Umbilical cord (tissue), 2 donors: ENCODE measurements around the gene SLC44A4. TPM values are rescaled to one million over a fixed set of nuclear protein-coding genes. Genes with fewer than 3 reads are reported as not detected.
A peak's percentile ranks its signal among the peaks of the same experiment; 100 is the strongest.
"Not testable (repeated sequence)": the region's sequence is repeated elsewhere in the genome, so short reads cannot be mapped to it uniquely, and the experiment has no call there.

Experiments
- DNase-seq: peaks from one replicate; pipeline ENCODE4 v3.0.0-alpha.2; 2015; ENCODE audit warnings: low spot score
- total RNA-seq: library from RNA; depleted of rRNA; stranded (reverse); fragments of >200 nt; gene quantifications from one replicate; pipeline ENCODE4 v1.2.3, GENCODE V29; 2014; ENCODE audit warnings: low replicate concordance; ENCODE audit not compliant: insufficient read depth

The SLC44A4 gene
- total RNA-seq, 1 donor from 2014 or later, result 0.96 TPM

DNA sequence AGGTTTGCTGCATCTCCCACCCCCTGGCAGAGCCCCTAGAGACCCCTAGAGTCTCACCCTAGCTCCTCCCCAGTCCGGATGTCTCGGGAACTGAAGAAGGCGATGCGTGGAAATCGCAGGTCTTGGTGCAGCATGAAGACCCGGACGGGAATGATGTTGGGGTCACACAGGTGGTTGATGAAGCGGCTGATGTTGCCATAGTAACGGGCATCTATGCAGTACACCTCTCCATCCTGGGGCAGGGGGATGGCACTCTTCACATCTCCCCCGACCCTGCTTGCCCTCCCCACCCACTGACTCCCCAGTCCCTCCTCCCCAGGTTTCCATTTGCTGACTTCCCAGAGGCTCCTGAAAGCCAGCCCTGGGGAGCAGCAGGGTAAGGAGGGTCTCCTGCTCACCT, 1.8 kb upstream of the SLC44A4 start:
- DNase-seq, result no peak

DNA sequence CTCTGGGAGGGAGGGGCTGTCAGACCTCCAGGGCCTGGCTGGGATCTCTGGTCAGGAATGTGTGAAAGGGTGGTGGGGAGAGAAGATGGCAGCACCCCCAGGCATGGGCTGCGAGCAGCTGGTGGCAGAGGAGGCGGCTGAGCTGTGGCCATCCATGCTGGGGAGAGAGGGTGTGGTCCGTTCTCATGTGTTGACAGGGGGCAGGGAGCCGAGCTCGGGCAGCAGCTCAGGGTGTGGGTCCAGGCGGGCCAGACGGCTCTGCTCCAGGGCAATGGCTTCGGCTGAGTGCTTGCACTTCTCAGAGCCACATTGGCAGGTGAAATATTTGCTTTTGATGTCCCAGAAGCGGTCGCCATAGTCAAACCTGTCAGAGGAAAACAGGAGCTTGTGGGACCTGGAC, 1.1 kb upstream of the SLC44A4 start:
- no peak for DNase-seq

DNA sequence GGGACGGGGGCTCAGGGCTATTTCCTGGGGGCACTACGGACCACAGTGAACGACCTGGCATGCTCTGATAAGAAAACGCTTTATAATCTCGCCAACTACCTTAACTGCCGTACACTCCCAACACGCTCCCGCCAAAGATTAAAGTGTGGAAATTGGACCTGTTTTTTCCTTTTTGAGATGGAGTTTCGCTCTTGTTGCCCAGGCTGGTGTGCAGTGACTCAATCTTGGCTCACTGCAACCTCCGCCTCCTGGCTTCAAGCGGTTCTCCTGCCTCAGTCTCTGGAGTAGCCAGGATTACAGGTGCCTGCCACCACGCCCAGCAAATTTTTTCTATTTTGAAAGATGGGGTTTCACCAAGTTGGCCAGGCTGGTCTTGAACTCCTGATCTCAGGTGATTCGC, 346 bp upstream of the SLC44A4 start:
- no peak for DNase-seq

DNA sequence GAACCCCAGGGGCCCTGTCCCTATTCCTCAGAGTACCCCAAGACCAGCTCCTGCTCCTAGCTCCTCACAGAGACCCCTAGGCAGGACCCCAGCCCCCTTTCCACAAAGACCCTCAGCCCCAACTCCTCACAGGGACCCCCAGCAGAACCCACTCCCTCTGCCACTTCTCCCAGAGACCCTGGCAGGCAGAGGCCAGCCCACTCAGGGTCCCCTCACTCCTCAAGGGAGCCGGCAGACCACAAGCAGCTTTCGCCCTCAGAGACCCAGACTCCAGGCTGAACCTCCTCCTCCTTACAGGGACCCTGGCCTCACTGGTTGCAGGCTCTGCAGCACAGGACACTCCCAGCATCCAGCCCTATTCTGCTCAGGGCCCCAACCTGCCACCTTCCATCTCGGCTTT, 575 bp downstream of the SLC44A4 start:
- no peak for DNase-seq

DNA sequence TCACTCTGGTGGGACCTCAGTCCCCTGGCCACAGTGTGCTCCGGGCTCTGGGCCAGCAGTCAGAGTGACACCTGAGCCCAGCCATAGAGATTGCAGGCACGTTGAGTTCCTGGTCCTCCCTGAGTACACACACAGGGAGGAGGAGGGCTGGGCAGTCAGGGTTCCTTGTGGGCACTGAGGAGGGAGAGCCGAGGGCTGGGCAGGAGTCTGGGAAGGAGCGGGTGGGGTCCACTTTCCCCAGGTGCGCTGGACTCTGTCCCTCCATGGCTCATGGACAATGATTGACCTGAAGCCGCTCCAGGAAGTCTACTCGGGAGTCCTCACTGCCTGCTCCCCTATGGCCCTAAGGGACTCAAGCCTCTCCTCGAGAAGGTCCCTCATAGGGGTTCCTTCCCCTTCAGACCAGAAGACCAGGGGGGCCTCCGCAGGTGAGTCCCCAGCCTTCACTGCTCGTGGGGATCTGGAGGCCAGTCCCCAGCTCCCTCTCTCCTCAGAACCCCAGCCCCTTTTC, 1.1 kb downstream of the SLC44A4 start:
- DNase-seq, result no peak

DNA sequence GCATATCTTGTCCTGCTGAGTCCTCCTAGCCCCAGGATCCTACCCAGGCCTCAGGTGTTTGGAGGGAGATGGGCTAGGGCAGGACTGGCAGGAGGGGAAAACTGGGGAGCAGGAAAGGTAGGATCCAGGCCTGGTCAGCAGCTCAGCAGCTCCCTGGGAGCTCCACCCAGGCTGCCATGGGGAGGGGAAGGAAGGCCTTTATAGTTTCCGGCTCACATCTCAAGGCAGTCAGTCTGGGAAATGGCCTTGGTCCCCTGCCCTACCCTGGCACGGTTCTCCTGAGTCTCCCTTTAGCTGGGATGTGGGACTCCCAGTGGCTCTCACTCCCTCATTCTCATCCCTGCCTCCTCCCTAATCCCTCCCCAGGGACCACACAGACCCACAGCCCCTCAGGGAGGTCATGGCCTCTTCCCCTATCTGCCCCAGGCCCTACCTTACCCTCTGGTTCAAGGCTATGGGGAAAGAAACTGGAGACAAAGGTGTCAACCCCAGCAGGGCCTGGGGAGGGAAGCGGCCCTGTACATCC, 1.6 kb downstream of the SLC44A4 start:
- DNase-seq, result no peak

DNA sequence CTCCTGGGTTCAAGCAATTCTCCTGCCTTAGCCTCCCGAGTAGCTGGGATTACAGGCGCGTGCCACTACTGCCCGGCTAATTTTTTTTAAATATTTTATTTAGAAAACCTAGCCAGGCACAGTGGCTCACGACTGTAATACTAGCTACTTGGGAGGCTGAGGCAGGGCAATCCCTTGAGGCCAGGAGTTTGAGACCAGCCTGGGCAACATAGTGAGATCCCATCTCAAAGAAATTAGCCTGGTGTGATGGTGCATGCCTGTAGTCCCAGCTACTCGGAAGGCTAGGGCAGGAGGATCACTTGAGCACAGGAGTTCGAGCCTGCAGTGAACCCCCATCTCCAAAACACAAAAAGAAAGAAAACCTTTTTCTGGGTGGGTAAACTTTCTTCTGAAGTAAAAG, 2.4 kb downstream of the SLC44A4 start:
- no peak for DNase-seq

DNA sequence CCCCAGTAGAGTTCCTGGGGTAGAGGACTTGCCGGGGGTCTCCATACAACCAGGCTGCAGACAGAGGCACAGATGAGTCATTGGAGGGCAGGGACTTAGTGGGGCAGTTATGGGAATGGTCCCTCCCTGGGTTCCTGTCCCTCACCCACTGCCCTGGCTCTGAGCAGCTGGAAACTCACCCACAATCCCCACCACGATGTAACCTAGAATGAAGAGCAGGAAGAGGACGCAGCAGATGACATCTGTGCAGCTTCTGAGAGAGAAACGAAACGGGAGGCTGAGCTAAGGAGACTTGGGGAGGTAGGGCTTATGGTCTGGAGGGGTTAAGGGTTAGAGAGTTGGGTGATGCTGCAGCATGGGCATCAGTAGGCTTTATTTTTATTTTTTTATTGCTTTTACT, 2.9 kb downstream of the SLC44A4 start:
- DNase-seq, result no peak

DNA sequence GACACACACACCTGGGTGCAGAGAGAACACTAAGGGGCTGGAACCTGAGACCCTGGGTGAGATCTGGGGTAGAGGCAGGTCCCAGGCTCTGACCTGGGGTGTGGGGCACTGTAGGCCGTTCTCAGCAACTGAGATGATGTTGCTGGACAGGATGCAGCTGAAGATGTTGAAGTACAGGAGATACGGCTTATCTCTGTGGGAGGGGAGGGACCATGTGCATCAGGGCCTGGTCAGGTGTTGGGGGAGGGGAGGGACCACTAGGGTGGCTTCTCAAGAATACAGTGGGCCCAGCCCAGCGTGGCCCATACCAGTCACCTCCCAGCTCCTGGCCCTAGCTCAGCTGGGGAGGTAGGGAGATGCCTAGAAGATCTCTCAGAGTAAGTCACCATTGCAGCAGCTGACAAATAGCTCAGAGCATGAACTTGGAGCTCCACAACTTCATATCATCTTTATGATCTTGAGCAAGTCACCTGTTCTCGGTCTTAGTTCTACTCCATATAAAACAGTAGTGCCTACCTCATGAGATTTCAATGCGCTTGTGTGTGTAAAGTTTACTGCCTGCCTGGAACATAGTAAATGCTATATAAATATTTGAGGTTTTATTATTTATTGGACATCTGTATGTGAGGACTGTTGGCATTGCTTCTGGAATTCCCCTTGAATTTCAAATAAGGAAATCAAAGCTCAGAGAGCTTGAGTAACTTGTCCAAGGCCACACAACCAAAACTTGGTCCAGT, 3.8 kb downstream of the SLC44A4 start:
- DNase-seq, result no peak

DNA sequence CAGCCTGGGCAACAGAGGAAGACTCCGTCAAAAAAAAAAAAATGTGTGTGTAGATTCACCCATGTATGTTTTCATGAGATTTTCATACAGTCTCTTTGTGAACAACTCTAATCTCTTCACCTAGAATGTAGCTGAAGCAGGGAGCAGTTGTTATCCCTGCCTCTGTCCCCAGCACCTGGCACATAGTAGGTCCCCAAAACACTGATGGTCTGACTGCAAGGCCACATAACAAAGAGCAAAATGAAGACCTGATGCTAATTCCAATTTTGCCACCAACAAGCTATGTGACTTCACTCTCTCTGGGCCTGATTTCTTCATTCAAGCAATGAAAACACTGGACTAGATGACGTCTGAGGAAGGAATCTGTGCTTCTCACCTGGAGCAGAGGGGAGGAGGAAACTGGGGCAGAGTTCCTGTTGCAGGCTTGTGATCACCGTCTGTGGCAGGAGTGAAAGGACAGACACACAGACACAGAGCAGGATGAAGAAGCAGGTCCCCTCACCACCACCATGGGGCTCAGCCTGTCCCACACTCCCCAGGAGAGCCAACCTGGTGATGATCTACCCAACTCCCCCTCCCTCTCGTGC, 4.6 kb downstream of the SLC44A4 start:
- no peak for DNase-seq

DNA sequence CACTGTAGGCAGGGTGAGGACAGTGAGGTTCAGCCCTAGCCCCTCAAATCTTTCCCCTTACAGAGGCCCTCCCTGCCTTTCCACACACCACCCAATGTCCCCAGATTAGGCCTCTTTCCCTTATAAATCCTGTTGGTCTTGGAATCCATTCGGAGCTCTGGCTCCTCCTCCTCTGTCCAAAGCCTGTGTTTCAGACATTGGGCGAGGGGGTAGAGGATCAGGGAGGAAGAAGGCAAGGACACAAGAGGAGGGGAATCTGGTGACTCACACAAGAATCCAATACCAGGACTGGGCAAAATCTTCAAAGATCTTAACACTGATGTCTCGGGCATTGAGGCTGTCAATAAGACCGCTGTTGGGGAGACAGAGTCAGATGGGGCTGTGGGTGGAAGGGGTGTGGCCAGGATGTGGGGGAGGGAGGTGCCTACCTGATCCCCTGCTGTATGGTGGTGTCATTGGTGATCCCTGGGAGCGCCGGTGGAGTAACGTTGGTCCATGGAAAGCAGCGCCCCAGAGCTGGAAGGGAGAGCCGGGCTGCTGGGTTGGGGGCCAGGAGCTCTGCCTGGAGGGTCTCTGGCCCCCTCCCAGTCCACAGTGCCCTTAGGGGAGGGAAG, 7.6 kb downstream of the SLC44A4 start:
- DNase-seq, result peak; percentile 78

DNA sequence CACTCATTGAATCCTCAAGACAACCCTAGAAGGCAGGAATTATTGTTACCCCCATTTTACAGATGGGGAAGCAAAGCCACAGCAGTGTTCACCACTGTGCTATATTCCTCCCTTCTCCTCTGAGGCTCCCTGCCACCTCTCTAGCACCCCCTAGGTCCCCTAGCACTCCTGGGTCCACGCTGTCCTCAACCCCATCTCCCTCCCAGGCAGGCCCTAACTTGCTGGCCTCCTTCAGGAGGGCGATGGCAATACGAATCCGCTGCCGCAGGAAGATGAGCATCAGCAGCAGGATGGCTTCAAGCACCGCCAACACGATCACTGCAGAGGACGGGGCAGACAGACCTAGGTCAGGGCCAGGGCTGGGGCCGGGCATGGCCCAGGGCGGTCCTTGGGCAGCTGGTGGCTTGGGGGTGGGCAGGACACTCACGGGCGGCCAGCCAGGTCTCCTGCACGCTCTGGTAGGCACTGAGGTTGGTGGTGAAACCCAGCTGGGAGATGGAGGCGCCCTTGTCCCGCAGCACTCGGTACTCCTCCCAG, 8.3 kb downstream of the SLC44A4 start:
- DNase-seq, result no peak

DNA sequence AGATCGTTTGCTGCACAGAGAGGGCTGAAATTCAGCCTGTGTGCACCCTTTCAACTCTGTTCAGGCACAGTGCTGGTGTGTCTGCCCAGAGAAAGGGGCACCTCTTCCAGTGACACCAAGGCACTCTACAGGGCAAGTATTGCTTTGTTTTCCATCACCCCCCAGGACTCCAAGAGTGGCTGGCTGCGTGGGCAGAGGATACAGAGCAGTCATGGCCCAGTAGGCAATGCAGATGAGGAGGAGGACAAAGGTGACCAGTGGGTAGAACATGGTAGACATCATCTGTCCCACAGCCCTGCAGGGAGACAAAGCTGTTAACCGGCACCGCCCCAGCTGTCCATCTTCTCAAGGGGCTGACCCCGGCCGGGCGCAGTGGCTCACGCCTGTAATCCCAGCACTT, 9.5 kb downstream of the SLC44A4 start:
- DNase-seq, result no peak

DNA sequence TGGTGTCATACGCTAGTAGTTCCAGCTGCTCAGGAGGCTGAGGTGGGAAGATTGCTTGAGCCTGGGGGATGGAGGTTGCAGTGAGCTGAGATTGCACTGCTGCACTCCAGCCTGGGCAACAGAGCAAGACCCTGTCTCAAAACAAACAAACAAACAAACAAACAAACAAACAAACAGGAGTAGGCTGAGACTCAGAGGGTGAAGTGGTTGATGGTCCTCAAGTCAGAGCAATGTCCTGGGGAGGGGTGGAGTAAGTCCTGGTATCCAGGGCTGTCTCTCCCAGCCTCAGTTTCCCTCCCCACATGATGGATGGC, 10.2 kb downstream of the SLC44A4 start:
- DNase-seq, result not testable (repeated sequence)

DNA sequence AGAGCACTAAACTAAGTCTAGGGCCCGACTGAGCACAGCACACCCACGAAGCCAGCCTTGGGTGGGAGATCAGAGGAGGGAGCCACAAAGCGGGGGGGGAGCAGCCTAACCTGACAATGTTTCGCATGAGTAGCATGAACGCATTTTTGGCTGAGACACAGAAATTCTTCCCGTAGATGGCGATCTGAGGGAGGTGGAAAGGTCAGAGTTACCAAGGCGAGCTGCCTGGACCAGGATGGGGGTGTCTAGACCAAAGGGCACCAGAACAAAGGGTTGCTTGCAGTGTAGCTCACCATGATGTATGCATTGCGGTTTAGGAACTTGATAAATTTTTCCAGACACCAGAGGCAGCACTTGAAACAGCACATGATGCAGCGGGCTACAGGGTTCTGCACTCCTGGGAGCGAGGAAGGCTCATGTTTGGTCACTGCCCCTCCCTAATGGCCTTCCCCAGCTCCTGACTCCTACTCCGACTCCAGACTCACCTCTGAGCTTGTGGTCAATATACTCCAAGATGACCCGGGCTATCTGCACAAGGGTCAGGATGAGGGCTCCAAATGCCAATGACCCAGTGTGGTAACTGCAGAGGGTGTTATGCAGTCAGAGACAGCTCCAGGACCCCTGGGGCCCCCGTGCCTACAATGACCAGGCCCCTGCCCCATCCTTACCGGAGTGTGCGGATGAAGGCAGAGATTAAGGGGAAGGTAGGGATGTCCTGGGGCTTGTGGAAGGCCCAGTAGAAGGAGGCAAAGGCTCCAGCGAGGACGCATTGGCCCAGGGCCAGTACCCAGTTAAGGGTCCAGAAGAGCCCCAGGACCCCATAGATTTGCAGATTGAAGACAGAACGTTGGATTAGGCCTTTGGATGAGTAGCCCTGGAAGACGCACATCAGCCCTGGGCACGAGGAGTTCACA, 13.3 kb downstream of the SLC44A4 start:
- DNase-seq, result no peak

DNA sequence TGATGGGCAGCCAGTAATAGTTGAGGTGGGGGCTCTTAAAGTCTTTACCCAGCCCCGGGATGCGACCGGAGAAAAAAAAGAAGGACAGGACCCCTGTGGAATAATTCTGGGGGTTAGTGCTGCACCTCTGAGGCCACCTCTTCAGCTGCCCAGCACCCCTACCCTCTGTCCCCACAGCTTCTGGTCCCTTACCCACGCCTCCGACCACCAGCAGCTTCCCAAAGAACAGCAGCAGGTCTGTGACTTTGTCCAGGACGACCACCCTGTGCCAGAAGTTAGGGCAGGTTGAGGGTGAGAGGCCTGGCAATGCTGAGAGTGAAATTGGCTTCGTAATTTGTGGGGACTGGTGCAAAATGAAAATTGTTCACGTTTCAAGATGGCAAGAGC, 14.0 kb downstream of the SLC44A4 start:
- DNase-seq, result no peak

DNA sequence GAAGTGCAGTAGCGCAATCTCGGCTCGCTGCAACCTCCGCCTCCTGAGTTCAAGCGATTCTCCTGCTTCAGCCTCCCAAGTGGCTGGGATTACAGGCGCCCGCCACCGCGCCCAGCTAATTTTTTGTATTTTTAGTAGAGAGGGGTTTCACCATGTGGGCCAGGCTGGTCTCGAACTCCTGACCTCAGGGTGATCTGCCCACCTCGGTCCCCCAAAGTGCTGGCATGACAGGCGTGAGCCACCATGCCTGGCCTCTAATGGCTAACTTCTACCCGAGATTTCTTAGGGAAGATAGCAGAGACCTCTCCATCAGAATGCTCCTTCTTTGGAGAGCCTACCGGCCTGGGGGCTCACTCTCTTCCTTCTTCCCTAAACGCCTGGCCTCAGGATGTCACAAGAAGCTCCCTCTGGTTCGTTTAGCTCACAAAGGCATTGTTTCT, 14.7 kb downstream of the SLC44A4 start:
- DNase-seq, result not testable (repeated sequence)

DNA sequence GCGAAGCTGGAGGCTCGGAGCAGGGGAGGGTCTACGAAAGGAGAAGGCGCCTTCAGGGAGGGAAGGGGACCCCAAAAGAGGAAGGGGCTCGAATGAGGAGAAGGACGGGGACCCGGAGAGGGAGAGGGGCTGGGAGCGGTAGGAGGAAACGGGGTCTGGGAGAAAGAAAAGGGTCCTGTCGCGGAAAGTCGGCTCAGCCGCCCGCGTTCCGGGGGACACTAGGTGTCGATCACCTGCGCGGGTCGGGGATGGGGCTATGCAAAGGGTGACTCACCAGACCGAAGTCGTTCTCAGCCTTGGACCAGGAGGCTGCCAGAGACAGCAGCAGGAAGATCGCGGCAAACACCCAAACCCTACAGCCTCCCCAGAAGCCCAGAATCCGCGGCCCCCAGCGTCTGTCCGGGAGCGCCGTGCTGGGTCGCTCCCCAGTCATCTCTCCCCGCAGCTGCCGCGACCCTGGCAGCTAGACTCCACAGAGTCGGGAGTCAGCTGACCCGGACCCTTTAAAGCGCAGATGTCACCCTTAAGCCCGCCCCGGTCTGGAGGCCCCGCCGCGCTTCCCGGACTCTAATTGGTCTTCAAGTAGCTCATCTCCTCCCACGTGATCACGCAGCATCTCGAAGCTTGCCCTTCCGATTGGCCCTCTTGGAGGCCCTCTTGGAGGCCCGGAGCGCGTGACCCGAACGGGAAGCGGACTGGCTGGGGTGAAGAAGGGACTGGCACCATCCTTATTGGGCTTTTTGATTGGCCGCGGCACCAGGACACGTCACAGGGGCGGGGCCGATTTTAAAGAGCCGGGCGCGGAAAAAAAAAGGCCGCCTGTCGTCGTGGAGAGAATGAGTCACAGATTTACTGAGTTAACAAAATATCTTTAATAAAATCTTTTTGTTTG, 16.2 kb downstream of the SLC44A4 start, which contains the start of gene NEU1:
Gene NEU1 (minus strand): TSS at position 478 of the 892 bp plus-strand sequence. CDS start 45 bp downstream, at position 433.
- DNase-seq, result peak; percentile 100

DNA sequence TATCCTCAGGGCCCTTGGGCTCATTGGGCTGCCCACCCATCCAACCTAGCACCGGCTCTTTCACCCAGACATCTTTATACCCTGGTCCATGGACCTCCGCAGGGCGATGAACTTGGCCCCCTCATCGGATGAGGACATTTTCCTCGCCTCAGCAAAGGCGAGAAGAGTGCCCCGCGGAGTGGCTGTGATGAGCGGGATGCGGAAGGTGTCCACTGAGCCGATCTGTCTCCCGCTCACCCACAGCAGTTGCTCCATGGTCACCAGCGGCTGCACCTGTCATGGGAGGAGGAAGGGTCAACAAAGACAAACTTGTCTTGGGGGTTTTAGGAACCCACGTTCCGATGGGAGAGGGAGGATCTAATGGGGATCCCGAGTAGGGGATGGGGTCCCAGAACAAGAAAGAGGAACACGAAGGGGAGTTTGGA, 16.9 kb downstream of the SLC44A4 start:
- no peak for DNase-seq

DNA sequence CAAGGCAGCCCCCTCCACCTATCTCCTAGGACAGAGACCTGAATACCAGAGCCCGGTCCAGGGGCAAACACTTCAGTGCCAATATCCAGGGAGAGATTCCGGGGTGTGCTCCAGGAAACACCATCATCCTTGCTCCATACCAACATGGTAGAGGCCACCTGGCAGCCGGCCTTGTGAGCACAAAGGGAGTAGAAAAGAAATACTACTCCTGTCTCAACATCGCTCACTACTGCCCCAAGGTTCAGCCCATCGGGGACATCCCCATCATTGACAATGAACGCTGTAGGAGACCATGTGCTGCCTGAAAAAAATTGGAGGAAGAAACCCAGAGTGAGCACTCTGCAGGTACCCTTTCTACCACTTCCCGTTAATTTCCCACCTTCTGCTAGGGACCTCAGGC, 17.6 kb downstream of the SLC44A4 start:
- DNase-seq, result no peak
